Measurements from ENCODE around the gene FYB1.

GRCh38 chr5:39177631-39177964 lies 41.8 kb downstream of the FYB1 start:
- TF ChIP-seq CTCF (conservative IDR thresholded peaks at IDR 0.05; ENCODE audit: low read depth, low read length) (no peak), EZH2 (IDR thresholded peaks at IDR 0.05; ENCODE audit: borderline replicate concordance, low read depth, low read length, poor library complexity, severe bottlenecking) (no peak)

Data from A673 (cell line).